ENCODE results near the gene EFCAB6. TPM values are rescaled to one million over a fixed set of nuclear protein-coding genes. Genes with fewer than 3 reads are reported as not detected.

Gene EFCAB6
- total and polyA plus RNA-seq, 7 experiments from 2014 or later = 0.08 to 1.4 (median 0.39) TPM; not detected in 1

GRCh38 chr22:43521716-43522115 lies 290.4 kb downstream of the EFCAB6 start:
- Mint-ChIP-seq H3K27ac (no peak overlapping the region), H3K36me3 (no peaks in the 10 kb centered on the region), H3K9me3 (peaks cover 0 to 2% (median 0%) of the 10 kb centered on the region in 11 donors), H3K27me3 (peaks cover 2 to 15% (median 8%) of the 10 kb centered on the region in 5 donors), H3K4me3 (no peak overlapping the region), H3K4me1 (peaks cover 0 to 3% (median 0%) of the 10 kb centered on the region in 7 donors)
- ChIA-PET CTCF (no interaction called here), POLR2A (no interaction called here)
- no peaks in the 10 kb centered on the region for H3K9me3 ChIP-seq (ENCODE audit: control insufficient read depth in 2 of 3, low read length in 3 of 3)
- no peaks in the 10 kb centered on the region for H3K27me3 ChIP-seq (ENCODE audit: control insufficient read depth in 2 of 2, insufficient read depth in 2 of 2, low read length in 2 of 2)
- H3K4me1 ChIP-seq (ENCODE audit: control insufficient read depth in 2 of 2, insufficient read depth in 2 of 2, low read length in 2 of 2) = no peaks in the 10 kb centered on the region
- H3K36me3 ChIP-seq (ENCODE audit: control insufficient read depth in 2 of 3, insufficient read depth in 3 of 3, low read length in 3 of 3) = no peaks in the 10 kb centered on the region
- ATAC-seq (no peak), DNase-seq (no peak)
- H3K27ac ChIP-seq (ENCODE audit: low read depth, low read length) = no peak overlapping the region
- intact Hi-C loops (cut with micrococcal nuclease) = no loop called here
- no peak overlapping the region for H3K4me3 ChIP-seq (ENCODE audit: low read length)

- Histone ChIP-seq H3K4me3 (ENCODE audit: low read length) (no peak overlapping the region), H3K9me3 (ENCODE audit: control insufficient read depth in 2 of 3, low read length in 3 of 3) (no peaks in the 10 kb centered on the region), H3K36me3 (ENCODE audit: control insufficient read depth in 2 of 3, insufficient read depth in 3 of 3, low read length in 3 of 3) (no peaks in the 10 kb centered on the region), H3K27ac (ENCODE audit: low read depth, low read length) (no peak overlapping the region), H3K4me1 (ENCODE audit: control insufficient read depth in 2 of 2, insufficient read depth in 2 of 2, low read length in 2 of 2) (no peaks in the 10 kb centered on the region), H3K27me3 (ENCODE audit: control insufficient read depth in 2 of 2, insufficient read depth in 2 of 2, low read length in 2 of 2) (no peaks in the 10 kb centered on the region)
- Mint-ChIP-seq H3K27ac (no peak overlapping the region), H3K9me3 (peaks cover 0 to 2% (median 0%) of the 10 kb centered on the region in 11 donors), H3K27me3 (peaks cover 2 to 9% (median 6%) of the 10 kb centered on the region in 5 donors), H3K4me1 (peaks cover 0 to 3% (median 0%) of the 10 kb centered on the region in 7 donors), H3K4me3 (no peak overlapping the region), H3K36me3 (no peaks in the 10 kb centered on the region)
- POLR2A ChIA-PET = no interaction called here
- ATAC-seq = no peak
- CTCF ChIA-PET = no interaction called here
- intact Hi-C loops (cut with micrococcal nuclease) = no loop called here
- DNase-seq = no peak
Observed at GRCh38 chr22:43520632-43521039, 291.5 kb downstream of the EFCAB6 start.

- DNase-seq = no peak
- no peaks in the 10 kb centered on the region for H3K36me3 ChIP-seq (ENCODE audit: control insufficient read depth in 2 of 3, insufficient read depth in 3 of 3, low read length in 3 of 3)
- Mint-ChIP-seq H3K27ac (no peak overlapping the region), H3K27me3 (peaks cover 0 to 8% (median 0%) of the 10 kb centered on the region in 5 donors), H3K9me3 (peaks cover 0 to 2% (median 0%) of the 10 kb centered on the region in 11 donors), H3K4me1 (peaks cover 0 to 2% (median 0%) of the 10 kb centered on the region in 7 donors), H3K36me3 (no peaks in the 10 kb centered on the region), H3K4me3 (no peak overlapping the region)
- H3K4me1 ChIP-seq (ENCODE audit: control insufficient read depth in 2 of 2, insufficient read depth in 2 of 2, low read length in 2 of 2) = no peaks in the 10 kb centered on the region
- ChIA-PET CTCF (no interaction called here), POLR2A (no interaction called here)
- H3K4me3 ChIP-seq (ENCODE audit: low read length) = no peak overlapping the region
- no peak overlapping the region for H3K27ac ChIP-seq (ENCODE audit: low read depth, low read length)
- intact Hi-C loops (cut with micrococcal nuclease) = no loop called here
- no peaks in the 10 kb centered on the region for H3K9me3 ChIP-seq (ENCODE audit: control insufficient read depth in 2 of 3, low read length in 3 of 3)
- no peaks in the 10 kb centered on the region for H3K27me3 ChIP-seq (ENCODE audit: control insufficient read depth in 2 of 2, insufficient read depth in 2 of 2, low read length in 2 of 2)
- no peak for ATAC-seq
Observed at GRCh38 chr22:43516996-43517635, 295.0 kb downstream of the EFCAB6 start.

- Histone ChIP-seq H3K36me3 (ENCODE audit: control insufficient read depth in 2 of 3, insufficient read depth in 3 of 3, low read length in 3 of 3) (no peaks in the 10 kb centered on the region), H3K9me3 (ENCODE audit: control insufficient read depth in 2 of 3, low read length in 3 of 3) (no peaks in the 10 kb centered on the region), H3K4me1 (ENCODE audit: control insufficient read depth in 2 of 2, insufficient read depth in 2 of 2, low read length in 2 of 2) (no peaks in the 10 kb centered on the region), H3K4me3 (ENCODE audit: low read length) (no peak overlapping the region), H3K27me3 (ENCODE audit: control insufficient read depth in 2 of 2, insufficient read depth in 2 of 2, low read length in 2 of 2) (no peaks in the 10 kb centered on the region), H3K27ac (ENCODE audit: low read depth, low read length) (no peak overlapping the region)
- ChIA-PET POLR2A (no interaction called here), CTCF (no interaction called here)
- ATAC-seq = no peak
- Mint-ChIP-seq H3K27ac (no peak overlapping the region), H3K4me3 (no peak overlapping the region), H3K9me3 (peaks cover 0 to 2% (median 0%) of the 10 kb centered on the region in 11 donors), H3K4me1 (peaks cover 0 to 2% (median 0%) of the 10 kb centered on the region in 7 donors), H3K36me3 (no peaks in the 10 kb centered on the region), H3K27me3 (peaks cover 0 to 9% (median 0%) of the 10 kb centered on the region in 5 donors)
- no peak for DNase-seq
- intact Hi-C loops (cut with micrococcal nuclease) = no loop called here
Observed at GRCh38 chr22:43516386-43516785, 295.7 kb downstream of the EFCAB6 start.

GRCh38 chr22:43515902-43516301 lies 296.2 kb downstream of the EFCAB6 start:
- no peaks in the 10 kb centered on the region for H3K4me1 ChIP-seq (ENCODE audit: control insufficient read depth in 2 of 2, insufficient read depth in 2 of 2, low read length in 2 of 2)
- CTCF ChIA-PET = no interaction called here

GRCh38 chr22:43515411-43515810 lies 296.7 kb downstream of the EFCAB6 start:
- Mint-ChIP-seq H3K36me3 (no peaks in the 10 kb centered on the region), H3K4me1 (peaks cover 0 to 1% (median 0%) of the 10 kb centered on the region in 7 donors), H3K9me3 (peaks cover 0 to 2% (median 0%) of the 10 kb centered on the region in 11 donors), H3K4me3 (no peak overlapping the region), H3K27me3 (peaks cover 0 to 9% (median 0%) of the 10 kb centered on the region in 5 donors), H3K27ac (no peak overlapping the region)
- no peak overlapping the region for H3K27ac ChIP-seq (ENCODE audit: low read depth, low read length)
- no peak overlapping the region for H3K4me3 ChIP-seq (ENCODE audit: low read length)
- no peak for DNase-seq
- H3K4me1 ChIP-seq (ENCODE audit: control insufficient read depth in 2 of 2, insufficient read depth in 2 of 2, low read length in 2 of 2) = no peaks in the 10 kb centered on the region
- no peaks in the 10 kb centered on the region for H3K27me3 ChIP-seq (ENCODE audit: control insufficient read depth in 2 of 2, insufficient read depth in 2 of 2, low read length in 2 of 2)
- ChIA-PET CTCF (no interaction called here), POLR2A (no interaction called here)
- H3K9me3 ChIP-seq (ENCODE audit: control insufficient read depth in 2 of 3, low read length in 3 of 3) = no peaks in the 10 kb centered on the region
- intact Hi-C loops (cut with micrococcal nuclease) = no loop called here
- ATAC-seq = no peak
- H3K36me3 ChIP-seq (ENCODE audit: control insufficient read depth in 2 of 3, insufficient read depth in 3 of 3, low read length in 3 of 3) = no peaks in the 10 kb centered on the region

More at GRCh38 chr22:43515902-43516301, 296.2 kb downstream of the EFCAB6 start:
- H3K4me3 Mint-ChIP-seq = no peak overlapping the region
- DNase-seq (no peak), ATAC-seq (no peak)
- no peaks in the 10 kb centered on the region for H3K36me3 Mint-ChIP-seq
- peaks cover 0 to 9% (median 0%) of the 10 kb centered on the region in 5 donors for H3K27me3 Mint-ChIP-seq
- Histone ChIP-seq H3K36me3 (ENCODE audit: control insufficient read depth in 2 of 3, insufficient read depth in 3 of 3, low read length in 3 of 3) (no peaks in the 10 kb centered on the region), H3K9me3 (ENCODE audit: control insufficient read depth in 2 of 3, low read length in 3 of 3) (no peaks in the 10 kb centered on the region), H3K27me3 (ENCODE audit: control insufficient read depth in 2 of 2, insufficient read depth in 2 of 2, low read length in 2 of 2) (no peaks in the 10 kb centered on the region), H3K4me3 (ENCODE audit: low read length) (no peak overlapping the region), H3K27ac (ENCODE audit: low read depth, low read length) (no peak overlapping the region)
- POLR2A ChIA-PET = no interaction called here
- H3K27ac Mint-ChIP-seq = no peak overlapping the region
- intact Hi-C loops (cut with micrococcal nuclease) = no loop called here
- H3K9me3 Mint-ChIP-seq = peaks cover 0 to 2% (median 0%) of the 10 kb centered on the region in 11 donors
- peaks cover 0 to 2% (median 0%) of the 10 kb centered on the region in 7 donors for H3K4me1 Mint-ChIP-seq

- no peak for ATAC-seq
- no peak overlapping the region for H3K27ac Mint-ChIP-seq
- no peak overlapping the region for H3K4me3 ChIP-seq (ENCODE audit: low read length)
- H3K9me3 ChIP-seq (ENCODE audit: control insufficient read depth in 2 of 3, low read length in 3 of 3) = no peaks in the 10 kb centered on the region
- no peaks in the 10 kb centered on the region for H3K36me3 Mint-ChIP-seq
- H3K36me3 ChIP-seq (ENCODE audit: control insufficient read depth in 2 of 3, insufficient read depth in 3 of 3, low read length in 3 of 3) = no peaks in the 10 kb centered on the region
- no peak for DNase-seq
- intact Hi-C loops (cut with micrococcal nuclease) = no loop called here
- H3K27ac ChIP-seq (ENCODE audit: low read depth, low read length) = no peak overlapping the region
- H3K27me3 ChIP-seq (ENCODE audit: control insufficient read depth in 2 of 2, insufficient read depth in 2 of 2, low read length in 2 of 2) = no peaks in the 10 kb centered on the region
- H3K27me3 Mint-ChIP-seq = peaks cover 0 to 9% (median 0%) of the 10 kb centered on the region in 5 donors
- ChIA-PET CTCF (no interaction called here), POLR2A (no interaction called here)
- no peaks in the 10 kb centered on the region for H3K4me1 Mint-ChIP-seq
- H3K4me3 Mint-ChIP-seq = no peak overlapping the region
- peaks cover 0 to 2% (median 0%) of the 10 kb centered on the region in 11 donors for H3K9me3 Mint-ChIP-seq
- no peaks in the 10 kb centered on the region for H3K4me1 ChIP-seq (ENCODE audit: control insufficient read depth in 2 of 2, insufficient read depth in 2 of 2, low read length in 2 of 2)
Observed at GRCh38 chr22:43514476-43515157, 297.5 kb downstream of the EFCAB6 start.

All from naive thymus-derived CD4-positive, alpha-beta T cell (primary cell).